Neuronal stem cell (in vitro differentiated cells): Measurements from ENCODE around the gene MCAT.

ENCODE experiments used
- DNase-seq: peaks from one replicate; pipeline ENCODE4 v3.0.0-alpha.2; 2013; ENCODE audit warnings: low spot score
- H2AFZ ChIP-seq: one replicate; pipeline ENCODE4 v1.6.1; 2013; ENCODE audit warnings: mild to moderate bottlenecking, low read length, inconsistent platforms
- H2AK5ac ChIP-seq: 2 replicates; pipeline ENCODE4 v1.6.1; 2013; ENCODE audit warnings: low read depth, mild to moderate bottlenecking, inconsistent platforms, low read length, moderate library complexity, mixed read lengths
- H2BK120ac ChIP-seq: 2 replicates; pipeline ENCODE4 v1.6.1; 2013; ENCODE audit warnings: low read depth, mild to moderate bottlenecking, inconsistent platforms, low read length, moderate library complexity, mixed read lengths
- H2BK12ac ChIP-seq: one replicate; pipeline ENCODE4 v1.6.1; 2013; ENCODE audit warnings: low read length, inconsistent platforms
- H2BK15ac ChIP-seq: 2 replicates; pipeline ENCODE4 v1.6.1; 2013; ENCODE audit warnings: mild to moderate bottlenecking, low read length, inconsistent platforms, mixed read lengths
- H2BK5ac ChIP-seq: one replicate; pipeline ENCODE4 v1.6.1; 2013; ENCODE audit warnings: inconsistent platforms, mild to moderate bottlenecking, low read length, moderate library complexity
- H3K14ac ChIP-seq: one replicate; pipeline ENCODE4 v1.6.1; 2013; ENCODE audit warnings: low read length, inconsistent platforms
- H3K18ac ChIP-seq: 2 replicates; pipeline ENCODE4 v1.6.1; 2013; ENCODE audit warnings: low read length, inconsistent platforms
- H3K23ac ChIP-seq: 2 replicates; pipeline ENCODE4 v1.6.1; 2013; ENCODE audit warnings: low read depth, mild to moderate bottlenecking, mixed read lengths, low read length, inconsistent platforms; ENCODE audit not compliant: poor library complexity
- H3K27ac ChIP-seq: replicated peaks from 3 replicates; pipeline ENCODE4 v1.5.1; 2013; ENCODE audit warnings: low read length, inconsistent platforms
- H3K27me3 ChIP-seq, 3 experiments: 2 replicates each; pipeline ENCODE4 v1.6.1; 2013; ENCODE audit warnings: low read length in 3 of 3, mild to moderate bottlenecking in 2 of 3, inconsistent platforms in 1 of 3, low read depth in 1 of 3, mixed read lengths in 1 of 3, moderate library complexity in 1 of 3; ENCODE audit not compliant: control insufficient read depth in 3 of 3, insufficient read depth in 3 of 3
- H3K36me3 ChIP-seq, 2 donors: replicated peaks in 1 of 2; 2 replicates each; pipeline ENCODE4 v1.6.1; 2013; ENCODE audit warnings: low read length in 2 of 2; ENCODE audit not compliant: control insufficient read depth in 2 of 2, insufficient read depth in 2 of 2
- H3K4ac ChIP-seq: 2 replicates; pipeline ENCODE4 v1.6.1; 2013; ENCODE audit warnings: inconsistent platforms, mild to moderate bottlenecking, low read length, moderate library complexity
- H3K4me1 ChIP-seq, 2 donors: 1 replicate in 1 of 2; 2 replicates in 1 of 2; pipeline ENCODE4 v1.6.1; 2013; ENCODE audit warnings: low read length in 2 of 2, low read depth in 1 of 2; ENCODE audit not compliant: control insufficient read depth in 2 of 2, insufficient read depth in 1 of 2
- H3K4me2 ChIP-seq: one replicate; pipeline ENCODE4 v1.6.1; 2013; ENCODE audit warnings: mild to moderate bottlenecking, low read length, inconsistent platforms; ENCODE audit not compliant: insufficient read depth, poor library complexity, severe bottlenecking
- H3K4me3 ChIP-seq, 2 donors: 2 replicates each; pipeline ENCODE4 v1.5.1; 2013; ENCODE audit warnings: low read length in 2 of 2, mild to moderate bottlenecking in 2 of 2, inconsistent platforms in 1 of 2, moderate library complexity in 1 of 2
- H3K79me1 ChIP-seq: one replicate; pipeline ENCODE4 v1.6.1; 2013; ENCODE audit warnings: low read depth, mild to moderate bottlenecking, inconsistent platforms, low read length, moderate library complexity
- H3K9ac ChIP-seq: one replicate; pipeline ENCODE4 v1.6.1; 2013; ENCODE audit warnings: mild to moderate bottlenecking, low read depth, low read length, inconsistent platforms; ENCODE audit not compliant: poor library complexity
- H3K9me3 ChIP-seq, 2 donors: replicated peaks in 1 of 2; 2 replicates each; pipeline versions ENCODE3 to v1.6.1; 2013; ENCODE audit warnings: low read length in 2 of 2, mild to moderate bottlenecking in 2 of 2, inconsistent platforms in 1 of 2, low read depth in 1 of 2, mixed read lengths in 1 of 2, moderate library complexity in 1 of 2; ENCODE audit not compliant: control insufficient read depth in 2 of 2, insufficient read depth in 1 of 2
- H4K8ac ChIP-seq: one replicate; pipeline ENCODE4 v1.6.1; 2013; ENCODE audit warnings: low read depth, mild to moderate bottlenecking, inconsistent platforms, low read length, moderate library complexity
- H4K91ac ChIP-seq: one replicate; pipeline ENCODE4 v1.6.1; 2013; ENCODE audit warnings: low read length, low read depth, mild to moderate bottlenecking, inconsistent platforms; ENCODE audit not compliant: poor library complexity
- WGBS, 2 donors: extraction: QIAGEN DNeasy Blood & Tissue Kit; methylation state at CpG; one replicate each; pipeline ENCODE4 v1.1.7; 2013; ENCODE audit warnings: missing lambda C conversion rate in 2 of 2, mixed read lengths in 1 of 2; ENCODE audit not compliant: insufficient read length in 2 of 2, insufficient replicate concordance in 1 of 2; ENCODE audit errors: extremely low coverage in 2 of 2; 5-methylcytosine and 5-hydroxymethylcytosine counted together

Gene MCAT

DNA sequence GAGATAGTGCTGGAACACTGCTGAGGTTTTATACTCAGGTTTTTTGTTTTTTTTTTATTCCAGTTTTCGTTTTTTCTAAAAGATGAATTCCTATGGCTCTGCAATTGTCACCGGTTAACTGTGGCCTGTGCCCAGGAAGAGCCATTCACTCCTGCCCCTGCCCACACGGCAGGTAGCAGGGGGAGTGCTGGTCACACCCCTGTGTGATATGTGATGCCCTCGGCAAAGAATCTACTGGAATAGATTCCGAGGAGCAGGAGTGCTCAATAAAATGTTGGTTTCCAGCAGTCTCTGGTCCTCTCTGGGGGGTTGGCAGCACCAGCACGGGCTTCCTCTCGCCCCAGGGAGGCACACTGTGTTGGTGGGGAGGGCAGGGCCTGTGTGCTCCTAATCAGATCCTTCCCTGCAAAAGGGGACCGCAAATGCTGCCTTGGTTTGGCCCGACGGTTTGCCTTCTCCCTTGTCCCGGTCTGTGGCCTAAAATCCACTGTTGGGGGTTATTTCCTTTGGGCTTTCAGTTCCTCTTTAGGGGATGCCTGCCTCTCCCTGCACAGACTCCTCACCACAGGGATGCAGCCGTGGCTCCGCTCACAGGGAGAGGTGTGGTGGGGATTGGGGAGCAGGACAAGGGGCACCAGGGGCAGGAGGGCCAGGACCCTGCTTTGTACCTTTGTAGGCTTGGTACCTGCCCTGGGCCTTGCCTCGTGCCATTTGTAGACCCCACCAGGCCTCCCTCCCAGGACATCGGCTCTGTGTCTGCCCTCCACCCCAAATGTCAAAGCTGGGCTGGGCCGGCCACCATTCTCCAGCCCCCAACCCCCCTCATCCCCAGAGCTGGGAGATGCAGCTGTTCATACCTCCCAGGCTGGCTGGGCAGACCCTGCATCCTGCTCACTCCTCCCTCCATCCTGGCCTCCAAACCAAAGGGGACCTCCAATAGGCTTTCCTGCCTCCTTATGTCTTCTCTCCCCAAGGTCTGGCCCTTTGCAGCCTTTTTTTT lies 13.5 kb downstream of the MCAT start:
- Histone ChIP-seq H2BK12ac (no peak overlapping the region), H3K4me1 (peaks cover 5 to 10% of the 10 kb centered on the region in 2 donors), H2BK120ac (peak overlapping the region; percentile 28), H3K9ac (peak overlapping the region; percentile 70), H2BK15ac (no peak overlapping the region), H2BK5ac (peak overlapping the region; percentile 24), H3K23ac (peak overlapping the region; percentile 65), H3K27me3 (no peaks in the 10 kb centered on the region), H4K91ac (no peak overlapping the region), H3K4me2 (no peak overlapping the region), H3K18ac (no peak overlapping the region), H3K36me3 (peaks cover 20 to 38% of the 10 kb centered on the region in 2 donors), H2AFZ (no peak overlapping the region), H3K4ac (no peak overlapping the region), H3K79me1 (no peaks in the 10 kb centered on the region), H3K14ac (no peak overlapping the region), H3K9me3 (no peaks in the 10 kb centered on the region), H3K4me3 (no peak overlapping the region), H3K27ac (no peak overlapping the region), H4K8ac (no peak overlapping the region), H2AK5ac (peak overlapping the region; percentile 28)
- WGBS, 2 donors, result no CpG with 5 or more reads among the region's 16 CpGs
- DNase-seq, result no peak

DNA sequence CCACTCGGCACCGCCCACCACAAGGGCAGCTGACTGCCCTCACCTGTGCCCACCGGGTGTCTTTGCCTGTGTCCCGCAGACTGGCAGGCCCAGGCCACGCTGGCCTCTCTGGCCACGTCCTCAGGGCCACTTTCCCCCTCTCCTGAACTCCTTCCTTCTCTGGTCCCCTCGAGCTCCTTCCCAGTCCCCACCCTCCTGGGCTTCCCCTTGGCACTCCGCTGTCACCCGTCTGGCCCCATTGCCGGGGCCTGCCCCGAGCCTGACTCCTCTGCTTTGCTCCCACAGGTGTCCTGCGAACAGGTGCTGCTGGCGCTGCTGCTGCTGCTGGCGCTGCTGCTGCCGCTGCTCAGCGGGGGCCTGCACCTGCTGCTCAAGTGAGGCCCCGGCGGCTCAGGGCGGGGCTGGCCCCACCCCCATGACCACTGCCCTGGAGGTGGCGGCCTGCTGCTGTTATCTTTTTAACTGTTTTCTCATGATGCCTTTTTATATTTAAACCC lies 14.2 kb downstream of the MCAT start:
- Histone ChIP-seq H2AK5ac (no peak overlapping the region), H2BK120ac (no peak overlapping the region), H3K27me3 (no peaks in the 10 kb centered on the region), H3K4me1 (peaks cover 5 to 10% of the 10 kb centered on the region in 2 donors), H3K79me1 (no peaks in the 10 kb centered on the region), H3K4me3 (no peak overlapping the region), H2BK5ac (peak overlapping the region; percentile 24), H2BK15ac (no peak overlapping the region), H4K8ac (no peak overlapping the region), H3K14ac (no peak overlapping the region), H3K23ac (peak overlapping the region; percentile 75), H3K9me3 (no peaks in the 10 kb centered on the region), H3K4me2 (no peak overlapping the region), H3K27ac (no peak overlapping the region), H3K18ac (no peak overlapping the region), H2AFZ (no peak overlapping the region), H2BK12ac (no peak overlapping the region), H4K91ac (no peak overlapping the region), H3K4ac (no peak overlapping the region), H3K9ac (peak overlapping the region; percentile 63), H3K36me3 (peaks cover 17 to 30% of the 10 kb centered on the region in 2 donors)
- WGBS, 2 donors, result no CpG with 5 or more reads among the region's 20 CpGs
- DNase-seq, result no peak

DNA sequence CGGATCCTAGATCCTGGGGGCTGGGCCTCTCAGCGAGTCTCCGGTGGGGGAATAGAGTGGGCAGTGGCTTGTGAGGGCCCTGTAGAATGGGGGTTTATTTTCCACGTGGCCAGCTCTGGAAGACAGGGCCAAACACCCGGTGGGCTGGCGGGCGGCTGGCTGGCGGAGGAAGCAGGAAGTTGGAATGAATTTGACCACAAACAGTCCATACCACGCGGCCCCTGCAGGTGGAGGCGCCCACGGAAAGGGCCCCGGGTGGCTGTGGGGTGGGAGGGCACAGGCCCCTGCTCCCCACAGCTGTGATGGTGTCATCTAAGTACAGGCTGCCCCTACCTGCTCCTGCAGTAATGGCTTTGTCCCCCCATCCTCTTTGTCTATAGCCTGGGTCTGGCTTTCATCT lies 15.1 kb downstream of the MCAT start:
- no peak for DNase-seq
- Histone ChIP-seq H4K91ac (no peak overlapping the region), H3K18ac (no peak overlapping the region), H3K23ac (no peak overlapping the region), H3K4me1 (peaks cover 5 to 10% of the 10 kb centered on the region in 2 donors), H3K9me3 (no peaks in the 10 kb centered on the region), H3K27me3 (no peaks in the 10 kb centered on the region), H2AK5ac (peak overlapping the region; percentile 56), H2BK15ac (no peak overlapping the region), H3K27ac (no peak overlapping the region), H4K8ac (no peak overlapping the region), H2BK12ac (no peak overlapping the region), H2AFZ (no peak overlapping the region), H3K4me2 (no peak overlapping the region), H2BK5ac (peak overlapping the region; percentile 75), H3K9ac (no peak overlapping the region), H3K4ac (no peak overlapping the region), H2BK120ac (no peak overlapping the region), H3K4me3 (no peak overlapping the region), H3K36me3 (peaks cover 13 to 24% of the 10 kb centered on the region in 2 donors), H3K79me1 (no peaks in the 10 kb centered on the region), H3K14ac (no peak overlapping the region)
- WGBS, 2 donors, result no CpG with 5 or more reads among the region's 13 CpGs
